HUES48 (cell line): ENCODE results near the gene ZNF638.

Experiments used
- H3K27ac ChIP-seq: one replicate; pipeline ENCODE4 v1.7.0; 2013; ENCODE audit warnings: low read depth, low read length, inconsistent platforms
- H3K27me3 ChIP-seq: 2 replicates; pipeline ENCODE4 v1.6.1; 2013; ENCODE audit warnings: mild to moderate bottlenecking, low read length; ENCODE audit not compliant: control insufficient read depth, insufficient read depth
- H3K36me3 ChIP-seq: 2 replicates; pipeline ENCODE4 v1.6.1; 2013; ENCODE audit warnings: low read length; ENCODE audit not compliant: control insufficient read depth, insufficient read depth
- H3K4me1 ChIP-seq: 2 replicates; pipeline ENCODE4 v1.6.1; 2013; ENCODE audit warnings: mild to moderate bottlenecking, low read length; ENCODE audit not compliant: control insufficient read depth, insufficient read depth
- H3K4me3 ChIP-seq: 2 replicates; pipeline ENCODE4 v1.5.1; 2013; ENCODE audit warnings: mild to moderate bottlenecking, low read depth, low read length
- H3K9ac ChIP-seq: 2 replicates; pipeline ENCODE4 v1.6.1; 2013; ENCODE audit warnings: mild to moderate bottlenecking, low read depth, low read length, moderate library complexity
- H3K9me3 ChIP-seq: 2 replicates; pipeline ENCODE4 v1.6.1; 2013; ENCODE audit warnings: low read length; ENCODE audit not compliant: control insufficient read depth, insufficient read depth

ZNF638 gene

GRCh38 chr2:71336384-71336783 is 4.8 kb downstream of the ZNF638 start:
- peak overlapping the region; percentile 36 for H3K27ac ChIP-seq
- H3K27me3 ChIP-seq: no peaks in the 10 kb centered on the region
- H3K36me3 ChIP-seq: peaks cover 18% of the 10 kb centered on the region
- H3K4me1 ChIP-seq: peaks cover 35% of the 10 kb centered on the region
- H3K9me3 ChIP-seq: no peaks in the 10 kb centered on the region
- H3K9ac ChIP-seq: no peak overlapping the region
- H3K4me3 ChIP-seq: no peak overlapping the region

DNA sequence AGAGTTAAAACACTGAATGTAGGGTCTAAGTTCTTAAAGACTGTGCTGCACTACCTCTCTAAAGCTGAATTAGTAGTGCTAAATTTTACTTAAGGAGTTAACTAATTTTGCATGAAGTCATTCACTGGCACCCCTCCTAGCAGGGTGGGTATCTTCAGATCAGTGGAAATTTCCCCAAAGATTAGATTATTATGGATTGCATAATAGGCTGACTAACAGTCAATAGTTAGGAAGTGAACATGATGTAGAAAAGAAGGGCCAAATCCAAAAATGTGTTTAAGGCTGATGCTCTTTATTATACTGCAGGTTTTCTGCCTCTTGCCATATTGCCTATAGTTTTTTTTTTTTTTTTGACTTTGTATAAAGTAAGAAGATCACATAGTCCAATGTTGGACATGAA is 5.2 kb downstream of the ZNF638 start:
- no peaks in the 10 kb centered on the region for H3K27me3 ChIP-seq
- H3K27ac ChIP-seq: peak overlapping the region; percentile 36
- H3K9me3 ChIP-seq: no peaks in the 10 kb centered on the region
- H3K9ac ChIP-seq: no peak overlapping the region
- H3K4me3 ChIP-seq: no peak overlapping the region
- peaks cover 35% of the 10 kb centered on the region for H3K4me1 ChIP-seq
- peaks cover 18% of the 10 kb centered on the region for H3K36me3 ChIP-seq

DNA sequence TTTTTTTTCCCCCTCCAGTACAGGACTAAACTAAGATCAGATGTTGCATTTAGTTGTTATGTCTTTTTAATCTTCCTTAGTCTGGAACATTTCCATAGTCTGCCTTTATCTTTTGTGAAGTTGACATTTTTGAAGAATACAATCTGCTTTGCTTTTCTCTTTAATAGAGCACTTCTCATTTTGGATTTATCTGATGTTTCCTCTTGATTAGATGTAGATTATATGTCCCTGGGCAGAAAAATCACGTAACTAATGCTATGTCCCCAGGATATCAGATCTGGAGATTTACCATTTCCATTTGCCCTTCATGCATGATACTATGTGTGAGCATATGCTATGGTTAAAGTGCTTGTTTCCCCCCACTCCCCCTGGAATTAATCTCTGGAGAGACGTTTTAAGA is 6.2 kb downstream of the ZNF638 start:
- Histone ChIP-seq H3K27ac (no peak overlapping the region), H3K4me3 (no peak overlapping the region), H3K9ac (no peak overlapping the region), H3K4me1 (peaks cover 35% of the 10 kb centered on the region), H3K9me3 (no peaks in the 10 kb centered on the region), H3K27me3 (no peaks in the 10 kb centered on the region), H3K36me3 (peaks cover 18% of the 10 kb centered on the region)

DNA sequence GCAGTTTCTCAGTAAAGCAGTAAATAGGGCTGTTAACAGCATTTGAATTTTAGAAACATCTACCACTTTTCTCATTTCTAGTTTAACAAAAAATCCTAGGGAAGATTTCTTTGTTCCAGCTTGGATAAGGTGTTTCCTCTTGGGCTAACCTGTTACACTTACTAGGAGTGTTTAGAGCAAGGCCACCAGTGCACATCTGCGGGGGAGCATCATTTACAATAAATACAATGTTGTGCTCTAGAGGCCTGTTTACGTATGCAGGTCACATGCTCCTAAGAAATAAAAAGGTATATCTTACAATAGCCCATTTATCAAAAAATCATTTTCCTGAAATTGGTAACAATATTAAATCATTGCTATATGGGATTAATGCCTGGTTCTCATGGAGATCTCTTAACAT is 8.1 kb downstream of the ZNF638 start:
- Histone ChIP-seq H3K27me3 (no peaks in the 10 kb centered on the region), H3K9me3 (no peaks in the 10 kb centered on the region), H3K4me1 (peaks cover 25% of the 10 kb centered on the region), H3K27ac (no peak overlapping the region), H3K9ac (peak overlapping the region; percentile 21; the same call in 1 of the 2 replicates), H3K36me3 (peaks cover 17% of the 10 kb centered on the region), H3K4me3 (no peak overlapping the region)

- peaks cover 25% of the 10 kb centered on the region for H3K4me1 ChIP-seq
- H3K4me3 ChIP-seq: no peak overlapping the region
- peaks cover 15% of the 10 kb centered on the region; the same call in 1 of the 2 replicates for H3K36me3 ChIP-seq
- no peak overlapping the region for H3K9ac ChIP-seq
- no peak overlapping the region for H3K27ac ChIP-seq
- no peaks in the 10 kb centered on the region for H3K27me3 ChIP-seq
- no peaks in the 10 kb centered on the region for H3K9me3 ChIP-seq
These were observed 8.6 kb downstream of the ZNF638 start for GRCh38 chr2:71340176-71340575.

GRCh38 chr2:71341645-71342044 is 10.1 kb downstream of the ZNF638 start:
- H3K27me3 ChIP-seq: no peaks in the 10 kb centered on the region
- H3K9ac ChIP-seq: no peak overlapping the region
- H3K4me3 ChIP-seq: no peak overlapping the region
- no peak overlapping the region for H3K27ac ChIP-seq
- no peaks in the 10 kb centered on the region for H3K9me3 ChIP-seq
- H3K4me1 ChIP-seq: peaks cover 22% of the 10 kb centered on the region
- H3K36me3 ChIP-seq: peaks cover 13% of the 10 kb centered on the region

DNA sequence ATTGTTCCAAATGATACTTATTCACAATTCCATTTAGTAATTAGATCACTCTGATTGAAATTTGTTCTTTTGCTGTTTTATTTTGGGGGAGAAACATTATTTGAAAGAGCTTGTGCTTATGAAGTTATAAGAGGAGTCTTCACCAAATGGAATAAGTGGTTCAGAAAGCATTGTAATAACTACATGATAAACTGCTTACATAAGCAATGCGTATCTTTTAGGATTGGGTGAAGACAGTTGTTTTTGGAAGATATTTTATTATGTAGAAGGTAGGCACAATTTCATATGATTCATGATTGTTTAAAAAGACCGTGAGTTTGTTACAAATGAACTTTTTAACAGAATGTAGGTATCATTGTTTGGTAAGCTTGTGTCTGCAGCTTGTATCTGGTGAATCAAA is 14.5 kb downstream of the ZNF638 start:
- H3K9me3 ChIP-seq: no peaks in the 10 kb centered on the region
- peaks cover 36% of the 10 kb centered on the region for H3K36me3 ChIP-seq
- H3K27me3 ChIP-seq: no peaks in the 10 kb centered on the region
- H3K9ac ChIP-seq: no peak overlapping the region
- no peak overlapping the region for H3K27ac ChIP-seq
- no peak overlapping the region for H3K4me3 ChIP-seq
- H3K4me1 ChIP-seq: no peaks in the 10 kb centered on the region

- no peak overlapping the region for H3K4me3 ChIP-seq
- peaks cover 47% of the 10 kb centered on the region for H3K36me3 ChIP-seq
- H3K9ac ChIP-seq: no peak overlapping the region
- no peaks in the 10 kb centered on the region for H3K4me1 ChIP-seq
- no peak overlapping the region for H3K27ac ChIP-seq
- no peaks in the 10 kb centered on the region for H3K9me3 ChIP-seq
- no peaks in the 10 kb centered on the region for H3K27me3 ChIP-seq
These were observed 15.9 kb downstream of the ZNF638 start for GRCh38 chr2:71347517-71347916.

- no peak overlapping the region for H3K4me3 ChIP-seq
- H3K36me3 ChIP-seq: peaks cover 47% of the 10 kb centered on the region
- H3K27me3 ChIP-seq: no peaks in the 10 kb centered on the region
- H3K27ac ChIP-seq: no peak overlapping the region
- H3K4me1 ChIP-seq: no peaks in the 10 kb centered on the region
- H3K9ac ChIP-seq: no peak overlapping the region
- H3K9me3 ChIP-seq: no peaks in the 10 kb centered on the region
These were observed 16.7 kb downstream of the ZNF638 start for GRCh38 chr2:71348302-71348701.

GRCh38 chr2:71353248-71353647 is 21.7 kb downstream of the ZNF638 start:
- H3K4me3 ChIP-seq: no peak overlapping the region
- H3K9me3 ChIP-seq: no peaks in the 10 kb centered on the region
- H3K27ac ChIP-seq: no peak overlapping the region
- no peaks in the 10 kb centered on the region for H3K27me3 ChIP-seq
- peaks cover 84% of the 10 kb centered on the region for H3K36me3 ChIP-seq
- H3K4me1 ChIP-seq: no peaks in the 10 kb centered on the region
- H3K9ac ChIP-seq: no peak overlapping the region

- H3K4me1 ChIP-seq: no peaks in the 10 kb centered on the region
- no peaks in the 10 kb centered on the region for H3K27me3 ChIP-seq
- H3K27ac ChIP-seq: no peak overlapping the region
- no peaks in the 10 kb centered on the region for H3K9me3 ChIP-seq
- H3K36me3 ChIP-seq: peaks cover 89% of the 10 kb centered on the region
- no peak overlapping the region for H3K9ac ChIP-seq
- H3K4me3 ChIP-seq: no peak overlapping the region
These were observed 27.5 kb downstream of the ZNF638 start for GRCh38 chr2:71358931-71359671.
